Aorta (tissue), 5 donors: ENCODE data around the gene C18orf63. TPM values are rescaled to one million over a fixed set of nuclear protein-coding genes. Genes with fewer than 3 reads are reported as not detected.

Source experiments
- ATAC-seq: fragments of 200-7000 bp; cut with Tn5 transposase; one replicate; pipeline ENCODE4 v1.9.1; 2022; ENCODE audit warnings: moderate library complexity; ENCODE audit not compliant: low FRiP score
- DNase-seq, 2 donors: peaks; one replicate each; pipeline ENCODE4 v3.0.0-alpha.2; 2020
- H3K27ac ChIP-seq, 2 donors: one replicate each; pipeline ENCODE4 v1.5.1; 2013; ENCODE audit warnings: low read length in 2 of 2, mild to moderate bottlenecking in 2 of 2, moderate library complexity in 2 of 2, control low read depth in 1 of 2, inconsistent platforms in 1 of 2, low read depth in 1 of 2
- H3K27me3 ChIP-seq, 2 donors: one replicate each; pipeline ENCODE4 v1.6.1; 2013; ENCODE audit warnings: control low read depth in 1 of 2, low read length in 1 of 2, mild to moderate bottlenecking in 1 of 2, moderate library complexity in 1 of 2; ENCODE audit not compliant: insufficient read depth in 2 of 2, control insufficient read depth in 1 of 2
- H3K36me3 ChIP-seq, 2 donors: one replicate each; pipeline ENCODE4 v1.6.1; 2013; ENCODE audit warnings: control low read depth in 1 of 2, low read length in 1 of 2, mild to moderate bottlenecking in 1 of 2; ENCODE audit not compliant: insufficient read depth in 2 of 2, control insufficient read depth in 1 of 2
- H3K4me1 ChIP-seq, 2 donors: one replicate each; pipeline ENCODE4 v1.6.1; 2013; ENCODE audit warnings: low read length in 2 of 2, control low read depth in 1 of 2, mild to moderate bottlenecking in 1 of 2, moderate library complexity in 1 of 2; ENCODE audit not compliant: insufficient read depth in 2 of 2, control insufficient read depth in 1 of 2
- H3K4me3 ChIP-seq, 2 donors: one replicate each; pipeline ENCODE4 v1.5.1; 2013; ENCODE audit warnings: low read length in 2 of 2, control low read depth in 1 of 2, mild to moderate bottlenecking in 1 of 2
- H3K9me3 ChIP-seq: one replicate; pipeline ENCODE4 v1.6.1; 2013; ENCODE audit warnings: mild to moderate bottlenecking, low read length; ENCODE audit not compliant: control insufficient read depth
- WGBS, 2 donors: extraction: QIAGEN DNeasy Blood & Tissue Kit; methylation state at CpG; one replicate each; pipeline ENCODE4 v1.1.7; 2013; 5-methylcytosine and 5-hydroxymethylcytosine counted together
- intact Hi-C, 2 donors: fragments of 100-400 bp; cut with DNase I; formaldehyde crosslinking; loops; one replicate each; pipeline versions ENCODE4 v1.14.2 to v1.15.0; 2022
- long read RNA-seq, 2 donors: library from polyadenylated mRNA; unstranded; transcript quantifications; one replicate each; pipeline ENCODE4 v2.0.0, GENCODE V29; 2020 to 2021
- polyA plus RNA-seq, 2 donors: library from polyadenylated mRNA; stranded (reverse); fragments of 200-250 nt; gene quantifications; one replicate each; pipeline ENCODE4 v1.2.3, GENCODE V29; 2013
- total RNA-seq, 2 donors: library from RNA; stranded (reverse); fragmentation: NEBNext Ultra II Directional; extraction: Animal tissue kit (Norgen Biotek cat#: 25700); gene quantifications; one replicate each; pipeline ENCODE4 v1.2.1, GENCODE V29; 2021
- donor health status: healthy with polysubstance abuse.
- donor health status: Bipolar disorder and iron deficiency.
- donor health status: DM: no; HTN: no; CAD: no.
- donor health status: DM: no; HTN: no; CAD: no.
- donor health status: DM: yes; HTN: yes; CAD: no.

Gene C18orf63
- total RNA-seq, result not detected
- polyA plus RNA-seq, result not detected
- long read RNA-seq, donor 1, result 0 reads
- long read RNA-seq, donor 2, result 0 reads

DNA sequence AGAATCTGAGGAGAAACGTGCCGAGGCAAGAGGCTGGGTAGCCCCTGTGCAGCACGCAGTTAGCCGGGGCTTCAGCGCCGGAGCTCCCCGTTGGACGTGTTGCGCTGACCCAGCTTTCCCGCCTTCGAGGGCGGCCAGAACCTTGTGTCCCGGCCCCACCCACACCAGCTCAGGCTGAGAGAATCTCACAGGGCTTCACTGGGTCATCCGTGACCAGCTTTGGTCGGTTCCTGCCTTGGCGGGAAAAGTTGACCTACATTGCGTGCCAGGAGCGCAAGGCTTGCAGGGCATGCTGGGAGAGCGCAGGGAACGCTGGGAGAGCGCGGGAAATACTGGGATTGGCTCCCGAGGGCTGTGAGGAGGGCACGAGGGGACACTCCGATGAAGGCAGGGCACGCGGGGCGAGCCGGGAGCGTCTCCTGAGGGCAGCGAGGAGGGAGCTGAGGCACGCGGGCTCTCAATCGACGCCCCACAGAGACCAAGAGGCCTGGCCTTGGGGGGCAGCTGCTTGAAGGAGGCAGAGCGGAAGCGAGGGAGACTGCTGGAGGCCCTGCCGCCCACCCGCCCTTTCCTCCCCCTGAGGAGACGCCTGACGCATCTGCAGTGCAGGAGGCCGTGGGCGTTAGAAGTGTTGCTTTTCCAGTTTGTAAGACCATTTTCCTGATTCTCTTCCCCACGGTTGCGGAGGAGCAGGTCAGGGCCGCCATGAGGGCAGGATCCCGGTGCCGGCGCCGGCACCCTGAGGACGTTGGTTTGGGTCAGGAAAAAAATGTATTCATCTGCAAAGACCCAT, at the start of gene C18orf63:
TSS of gene C18orf63 (plus strand) at position 376 of the 793 bp plus-strand sequence. CDS start 2,027 bp downstream, outside the sequence.
- ATAC-seq, result no peak
- 96% methylated on average over 46 to 51 of the region's 51 CpGs for WGBS, 2 donors

DNA sequence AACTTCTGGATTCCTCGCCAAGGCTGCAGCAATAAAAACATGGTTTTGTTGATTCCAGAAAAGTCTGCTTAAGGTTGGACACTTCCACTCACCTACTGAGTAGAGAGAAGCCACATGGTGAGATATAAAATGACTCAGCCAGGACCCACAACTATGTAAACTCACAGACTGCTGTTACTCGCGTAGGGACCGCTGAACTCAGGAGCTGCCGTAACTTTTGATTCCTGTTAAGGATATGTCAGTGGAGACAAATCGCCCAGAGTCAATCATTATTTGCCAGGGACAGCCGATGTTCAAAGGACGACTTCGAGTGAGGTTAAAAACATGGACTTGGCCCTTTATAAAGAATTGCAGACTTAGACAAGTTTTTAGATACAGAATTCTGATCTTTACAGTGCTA, 49.5 kb upstream of the C18orf63 start:
- Histone ChIP-seq H3K36me3 (peaks cover 0 to 5% of the 10 kb centered on the region in 2 donors), H3K9me3 (no peaks in the 10 kb centered on the region), H3K4me1 (no peaks in the 10 kb centered on the region), H3K4me3 (no peak overlapping the region), H3K27ac (no peak overlapping the region), H3K27me3 (no peaks in the 10 kb centered on the region)
- 72 to 74% methylated on average over 9 of the region's 9 CpGs for WGBS, 2 donors
- intact Hi-C loops, result no loop called here
- no peak for DNase-seq
- no peak for ATAC-seq

More for the DNA sequence above, at the start of gene C18orf63:
- Histone ChIP-seq H3K36me3 (no peaks in the 10 kb centered on the region), H3K4me1 (no peaks in the 10 kb centered on the region), H3K4me3 (no peak within 1 kb of the TSS), H3K27me3 (no peaks in the 10 kb centered on the region), H3K27ac (no peak within 1 kb of the TSS), H3K9me3 (no peaks in the 10 kb centered on the region)
- no peak for DNase-seq
- intact Hi-C loops, result no loop called here

DNA sequence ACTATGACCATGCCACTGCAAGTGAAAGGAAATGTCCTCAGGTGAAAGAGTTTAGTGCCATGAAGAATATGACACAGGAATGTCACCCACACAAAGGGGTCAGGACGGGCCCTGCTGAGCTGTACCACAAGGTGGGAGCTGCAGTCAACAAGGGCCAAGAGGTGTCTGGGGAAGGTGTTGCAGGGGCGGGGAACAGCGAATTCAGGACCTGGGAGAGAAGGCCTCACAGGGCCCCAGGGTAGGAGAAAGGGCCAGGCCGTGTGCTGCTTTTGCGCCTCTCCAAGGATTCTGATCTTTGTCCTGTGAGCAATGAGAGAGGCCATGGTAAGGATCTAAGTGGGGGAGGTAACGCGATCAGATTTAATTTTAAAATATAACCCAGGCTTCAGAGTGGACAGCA, 47.5 kb upstream of the C18orf63 start:
- 95 to 97% methylated on average over 7 of the region's 7 CpGs for WGBS, 2 donors
- intact Hi-C loops, result no loop called here
- H3K4me3 ChIP-seq, result no peak overlapping the region
- no peaks in the 10 kb centered on the region for H3K9me3 ChIP-seq
- no peak overlapping the region for H3K27ac ChIP-seq
- H3K4me1 ChIP-seq, result no peaks in the 10 kb centered on the region
- no peak for ATAC-seq
- H3K36me3 ChIP-seq, result no peaks in the 10 kb centered on the region
- DNase-seq, result no peak
- no peaks in the 10 kb centered on the region for H3K27me3 ChIP-seq

DNA sequence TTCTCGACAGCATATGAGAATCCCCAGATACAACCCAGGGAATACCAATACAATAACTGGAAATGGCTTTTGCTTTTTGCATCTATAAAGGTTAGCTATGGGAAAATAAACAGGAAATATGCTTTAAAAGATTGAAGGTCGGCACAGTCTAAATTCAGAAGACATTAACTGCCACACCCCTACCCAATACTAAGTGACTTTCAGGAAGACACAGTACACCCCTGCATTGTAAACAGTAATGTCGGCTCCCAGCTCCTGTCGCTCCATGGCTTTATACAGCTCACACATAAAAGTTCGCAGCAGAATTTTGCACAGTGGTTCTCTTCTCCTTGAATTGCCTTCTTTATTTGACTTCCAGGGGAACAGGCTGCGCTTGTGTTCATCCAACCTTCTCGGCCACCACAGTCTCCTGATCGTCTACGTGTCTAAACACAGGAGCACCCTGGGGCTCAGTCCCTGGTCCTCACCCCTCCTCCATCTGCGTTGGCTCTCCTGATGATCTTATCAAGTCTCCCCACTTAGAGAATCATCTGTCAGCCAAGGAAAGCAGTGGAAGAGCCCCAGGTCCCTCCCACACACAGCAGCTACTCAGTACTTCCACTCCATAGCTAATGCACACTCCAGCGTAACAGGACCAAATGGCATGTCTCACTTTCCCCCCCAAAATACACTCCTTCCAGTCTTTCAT, 46.6 kb upstream of the C18orf63 start:
- no peaks in the 10 kb centered on the region for H3K27me3 ChIP-seq
- H3K9me3 ChIP-seq, result no peaks in the 10 kb centered on the region
- no peak for DNase-seq
- 62 to 65% methylated on average over 11 of the region's 11 CpGs for WGBS, 2 donors
- H3K4me3 ChIP-seq, result no peak overlapping the region
- no peaks in the 10 kb centered on the region for H3K36me3 ChIP-seq
- H3K4me1 ChIP-seq, result no peaks in the 10 kb centered on the region
- peak; percentile 45 for ATAC-seq
- no peak overlapping the region for H3K27ac ChIP-seq
- intact Hi-C loops, result no loop called here

DNA sequence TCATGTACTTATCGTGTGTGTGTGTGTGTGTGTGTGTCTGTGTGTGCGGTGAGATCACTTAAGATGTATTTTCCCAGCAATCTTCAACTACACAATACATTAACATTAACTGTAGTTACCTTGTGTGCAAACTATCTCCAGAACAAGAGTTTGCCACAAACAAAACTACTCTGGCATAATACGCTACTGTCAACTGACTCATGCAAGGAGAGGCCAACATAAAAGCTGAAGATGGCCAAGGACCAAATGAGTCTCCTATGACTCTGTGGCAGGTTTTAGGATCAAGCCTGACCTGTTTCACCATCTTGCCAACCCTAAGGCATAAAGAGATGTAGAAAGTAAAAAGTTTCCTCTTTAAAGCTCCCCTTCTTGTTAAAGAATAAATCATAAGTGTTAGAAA, 44.0 kb upstream of the C18orf63 start:
- Histone ChIP-seq H3K36me3 (no peaks in the 10 kb centered on the region), H3K27me3 (no peaks in the 10 kb centered on the region), H3K4me1 (no peaks in the 10 kb centered on the region), H3K9me3 (no peaks in the 10 kb centered on the region), H3K4me3 (no peak overlapping the region), H3K27ac (no peak overlapping the region)
- DNase-seq (no peak), ATAC-seq (no peak)
- 91 to 93% methylated on average over 3 of the region's 3 CpGs for WGBS, 2 donors
- intact Hi-C loops, result no loop called here

DNA sequence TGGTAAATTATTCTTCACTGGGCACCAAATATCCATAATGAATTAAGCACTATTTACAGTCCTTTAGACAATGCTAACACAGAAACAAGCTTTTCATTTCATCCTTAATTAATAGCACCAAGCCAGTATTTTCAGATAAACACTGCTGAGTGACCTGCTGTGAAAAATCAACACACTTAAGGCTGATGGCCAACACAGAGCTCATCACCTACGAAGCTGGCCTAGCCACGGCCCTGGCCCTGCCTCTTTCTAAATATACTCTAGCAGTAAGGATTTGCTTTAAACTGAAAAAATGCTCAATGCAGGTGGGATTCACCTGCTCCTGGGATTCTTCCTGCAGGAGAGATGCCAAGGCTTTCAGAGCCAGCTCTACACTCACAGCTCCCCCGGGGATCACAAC, 42.2 kb upstream of the C18orf63 start:
- Histone ChIP-seq H3K9me3 (no peaks in the 10 kb centered on the region), H3K4me1 (no peaks in the 10 kb centered on the region), H3K27ac (no peak overlapping the region), H3K36me3 (no peaks in the 10 kb centered on the region), H3K27me3 (no peaks in the 10 kb centered on the region), H3K4me3 (no peak overlapping the region)
- WGBS, 2 donors, result 94 to 95% methylated on average over 3 of the region's 3 CpGs
- intact Hi-C loops, result no loop called here
- ATAC-seq, result no peak
- DNase-seq, result no peak

DNA sequence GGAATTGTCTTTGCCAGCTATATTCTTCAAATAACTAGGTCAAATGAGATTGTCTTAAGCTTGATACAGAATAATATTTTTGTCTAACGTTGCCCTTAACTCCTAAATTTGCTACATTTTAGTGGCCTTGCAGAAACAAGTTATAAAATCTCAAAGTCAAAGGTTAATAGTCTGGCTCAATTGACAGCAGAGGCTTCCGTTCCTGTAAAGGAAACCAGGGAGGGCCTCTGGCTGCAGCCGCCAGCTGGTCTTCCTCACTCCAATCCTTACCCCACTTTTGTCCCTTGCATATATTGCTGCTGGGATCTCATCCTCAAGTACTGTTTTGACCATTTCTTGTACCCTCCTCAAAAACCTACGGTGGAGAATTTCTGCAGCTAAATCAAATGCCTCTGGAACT, 40.9 kb upstream of the C18orf63 start:
- Histone ChIP-seq H3K9me3 (no peaks in the 10 kb centered on the region), H3K4me1 (no peaks in the 10 kb centered on the region), H3K36me3 (no peaks in the 10 kb centered on the region), H3K27ac (no peak overlapping the region), H3K4me3 (no peak overlapping the region), H3K27me3 (no peaks in the 10 kb centered on the region)
- no peak for ATAC-seq
- DNase-seq, result no peak
- WGBS, 2 donors, result 84 to 86% methylated on average over 4 of the region's 4 CpGs
- intact Hi-C loops, result no loop called here

DNA sequence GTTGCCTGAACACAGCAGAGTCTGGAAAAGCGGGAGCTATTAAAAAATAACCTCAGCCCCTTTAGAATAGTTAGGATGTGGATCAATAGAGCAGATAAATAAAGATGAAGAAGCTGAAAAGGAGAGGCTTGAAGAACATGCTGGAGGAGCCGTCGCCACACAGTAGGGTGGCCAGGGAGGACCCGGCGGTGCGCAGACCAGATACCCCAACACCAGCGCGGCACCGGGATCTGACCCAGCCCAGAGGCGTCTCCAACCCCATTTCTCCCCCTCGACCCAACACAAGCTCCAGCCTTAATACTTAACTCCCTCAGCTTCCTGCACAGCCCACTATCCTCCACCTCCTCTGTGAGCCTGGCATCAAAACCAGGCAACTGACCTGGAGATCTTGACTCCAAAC, 39.9 kb upstream of the C18orf63 start:
- Histone ChIP-seq H3K27ac (no peak overlapping the region), H3K36me3 (no peaks in the 10 kb centered on the region), H3K27me3 (no peaks in the 10 kb centered on the region), H3K4me1 (no peaks in the 10 kb centered on the region), H3K4me3 (no peak overlapping the region), H3K9me3 (no peaks in the 10 kb centered on the region)
- DNase-seq (no peak), ATAC-seq (no peak)
- intact Hi-C loops, result no loop called here
- 87 to 92% methylated on average over 11 of the region's 11 CpGs for WGBS, 2 donors

DNA sequence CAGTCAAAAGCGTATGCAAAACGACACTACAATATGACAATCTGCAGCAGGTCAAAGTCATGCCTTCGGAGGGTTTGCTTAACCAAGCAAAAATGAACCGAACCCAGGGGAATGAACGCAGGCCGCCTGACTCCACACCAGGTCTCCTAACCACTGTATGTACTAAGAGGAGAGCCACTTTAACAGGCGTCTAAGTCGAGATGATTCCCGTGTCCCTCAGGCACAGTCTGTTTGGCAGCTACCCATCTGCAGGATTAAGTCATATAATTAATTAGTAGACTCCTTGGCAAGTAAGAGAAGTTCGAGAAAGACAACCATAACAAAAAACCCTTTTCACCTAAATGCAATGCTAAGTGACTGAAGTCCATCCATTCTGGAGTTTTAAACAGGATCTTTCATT, 39.0 kb upstream of the C18orf63 start:
- no peaks in the 10 kb centered on the region for H3K9me3 ChIP-seq
- no peak overlapping the region for H3K27ac ChIP-seq
- no peak for DNase-seq
- ATAC-seq, result no peak
- H3K4me1 ChIP-seq, result no peaks in the 10 kb centered on the region
- 89 to 90% methylated on average over 10 of the region's 10 CpGs for WGBS, 2 donors
- intact Hi-C loops, result no loop called here
- H3K4me3 ChIP-seq, result no peak overlapping the region
- H3K36me3 ChIP-seq, result no peaks in the 10 kb centered on the region
- no peaks in the 10 kb centered on the region for H3K27me3 ChIP-seq
